Immature natural killer cell (primary cell): ENCODE measurements around the gene GSPT1. TPM values are rescaled to one million over a fixed set of nuclear protein-coding genes. Genes with fewer than 3 reads are reported as not detected.
"Not testable (repeated sequence)": the region's sequence is repeated elsewhere in the genome, so short reads cannot be mapped to it uniquely, and the experiment has no call there.

ENCODE experiments used
- DNase-seq, 3 donors: peaks; one replicate each; pipeline ENCODE4 v3.0.0; 2022; ENCODE audit warnings: mixed read lengths in 1 of 3
- H3K27ac Mint-ChIP-seq, 6 donors: one replicate each; pipeline ENCODE4 v1.8.0; 2020; ENCODE audit warnings: mixed read lengths in 6 of 6, mild to moderate bottlenecking in 5 of 6, inconsistent platforms in 4 of 6, moderate library complexity in 3 of 6
- H3K27me3 Mint-ChIP-seq, 3 donors: one replicate each; pipeline ENCODE4 v1.8.0; 2020 to 2021; ENCODE audit warnings: low read depth in 3 of 3, mild to moderate bottlenecking in 3 of 3, mixed read lengths in 3 of 3, moderate library complexity in 3 of 3, inconsistent platforms in 1 of 3
- H3K36me3 Mint-ChIP-seq, 3 donors: one replicate each; pipeline ENCODE4 v1.8.0; 2020; ENCODE audit warnings: mixed read lengths in 3 of 3, inconsistent platforms in 2 of 3, mild to moderate bottlenecking in 2 of 3
- H3K4me1 Mint-ChIP-seq, 2 donors: one replicate each; pipeline ENCODE4 v1.8.0; 2020; ENCODE audit warnings: inconsistent platforms in 2 of 2, mild to moderate bottlenecking in 2 of 2, mixed read lengths in 2 of 2, moderate library complexity in 1 of 2
- H3K4me3 Mint-ChIP-seq, 5 donors: one replicate each; pipeline ENCODE4 v1.8.0; 2020; ENCODE audit warnings: mild to moderate bottlenecking in 5 of 5, mixed read lengths in 5 of 5, inconsistent platforms in 3 of 5, moderate library complexity in 3 of 5
- H3K9me3 Mint-ChIP-seq, 6 donors: one replicate each; pipeline ENCODE4 v1.8.0; 2020; ENCODE audit warnings: mild to moderate bottlenecking in 6 of 6, mixed read lengths in 6 of 6, inconsistent platforms in 4 of 6, moderate library complexity in 3 of 6
- polyA plus RNA-seq, 3 donors: library from polyadenylated mRNA; unstranded; fragments of 300-500 nt; fragmentation: Illumina TruSeq; gene quantifications; one replicate each; pipeline ENCODE4 v1.2.3, GENCODE V29; 2021

Gene GSPT1
- polyA plus RNA-seq, 3 donors from 2014 or later, result 45.6 to 63.0 (median 58.7) TPM

DNA sequence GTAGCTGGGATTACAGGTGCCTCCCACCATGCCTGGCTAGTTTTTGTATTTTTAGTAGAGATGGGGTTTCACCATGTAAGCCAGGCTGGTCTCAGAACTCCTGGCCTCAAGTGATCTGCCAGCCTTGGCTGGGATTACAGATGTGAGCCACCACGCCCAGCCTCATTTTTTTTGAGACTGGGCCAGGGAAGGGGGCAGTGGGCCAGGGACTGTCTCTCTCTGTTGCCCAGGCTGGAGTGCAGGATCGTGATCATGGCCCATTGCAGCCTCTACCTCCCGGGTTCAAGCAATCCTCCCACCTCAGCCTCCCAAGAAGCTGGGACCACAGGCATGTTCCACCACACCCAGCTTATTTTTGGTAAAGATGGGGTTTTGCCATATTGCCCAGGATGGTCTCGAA, 80.4 kb downstream of the GSPT1 start:
- Mint-ChIP-seq H3K27me3 (peaks cover 0 to 4% (median 2%) of the 10 kb centered on the region in 3 donors), H3K4me3 (no peak overlapping the region), H3K36me3 (peaks cover 6 to 24% (median 15%) of the 10 kb centered on the region in 3 donors), H3K27ac (no peak overlapping the region), H3K9me3 (no peaks in the 10 kb centered on the region), H3K4me1 (no peaks in the 10 kb centered on the region)
- no peak for DNase-seq

DNA sequence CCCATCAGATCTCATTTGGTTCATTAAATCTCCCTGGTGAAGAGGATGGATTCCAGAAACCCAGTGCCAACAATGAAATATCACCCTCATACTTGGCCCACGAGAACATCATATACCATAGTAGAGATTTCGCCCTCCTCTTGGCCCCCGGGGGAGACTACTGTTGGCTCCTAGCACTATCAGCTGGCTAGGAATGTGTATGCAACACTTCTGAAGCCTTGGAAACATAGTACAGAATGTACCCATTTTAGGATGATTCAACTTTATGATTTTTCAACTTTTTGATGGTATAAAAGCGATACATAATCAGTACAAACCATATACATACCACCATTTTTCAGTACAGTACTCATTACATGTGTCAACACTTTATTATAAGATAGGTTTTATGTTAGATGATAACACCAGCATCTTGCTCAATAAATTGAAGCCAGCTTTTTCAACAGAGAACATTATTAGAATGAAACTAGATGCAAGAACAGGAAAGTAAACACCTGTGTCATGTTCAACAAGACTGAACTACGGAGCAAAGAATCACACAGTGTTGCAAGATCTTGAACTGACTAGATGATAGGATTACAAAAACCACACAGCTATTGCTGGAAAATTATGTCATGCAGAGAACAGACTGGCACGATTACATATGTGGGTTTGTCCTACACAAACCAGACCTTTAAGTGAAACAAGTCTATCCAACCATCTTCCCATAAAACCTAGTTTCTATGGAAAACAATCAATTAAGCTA, 81.6 kb downstream of the GSPT1 start:
- Mint-ChIP-seq H3K4me1 (no peaks in the 10 kb centered on the region), H3K9me3 (no peaks in the 10 kb centered on the region), H3K27me3 (peaks cover 0 to 4% (median 2%) of the 10 kb centered on the region in 3 donors), H3K36me3 (peaks cover 0 to 13% (median 8%) of the 10 kb centered on the region in 3 donors), H3K4me3 (no peak overlapping the region), H3K27ac (no peak overlapping the region)
- no peak for DNase-seq

DNA sequence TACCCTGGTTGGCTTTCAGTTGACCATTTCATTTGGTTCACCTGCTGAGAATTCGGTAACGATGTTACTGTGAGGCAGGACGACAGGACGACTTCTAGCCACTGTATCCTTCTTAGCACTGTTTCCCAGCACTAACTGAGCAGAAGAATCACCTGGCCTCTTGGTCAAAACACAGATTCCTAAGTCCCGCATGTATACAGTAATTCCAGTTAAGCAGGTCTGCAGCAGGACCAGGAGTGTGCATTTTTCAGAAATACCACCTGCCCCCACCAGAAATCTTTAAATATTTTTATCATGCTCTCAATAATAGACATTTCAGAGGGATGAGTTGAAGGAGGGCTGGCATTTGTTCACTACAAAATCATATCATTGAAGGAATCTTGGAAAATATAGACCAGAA, 87.1 kb downstream of the GSPT1 start:
- Mint-ChIP-seq H3K27ac (no peak overlapping the region), H3K4me1 (no peaks in the 10 kb centered on the region), H3K36me3 (no peaks in the 10 kb centered on the region), H3K9me3 (no peaks in the 10 kb centered on the region), H3K27me3 (peaks cover 0 to 2% (median 2%) of the 10 kb centered on the region in 3 donors), H3K4me3 (no peak overlapping the region)
- no peak for DNase-seq

DNA sequence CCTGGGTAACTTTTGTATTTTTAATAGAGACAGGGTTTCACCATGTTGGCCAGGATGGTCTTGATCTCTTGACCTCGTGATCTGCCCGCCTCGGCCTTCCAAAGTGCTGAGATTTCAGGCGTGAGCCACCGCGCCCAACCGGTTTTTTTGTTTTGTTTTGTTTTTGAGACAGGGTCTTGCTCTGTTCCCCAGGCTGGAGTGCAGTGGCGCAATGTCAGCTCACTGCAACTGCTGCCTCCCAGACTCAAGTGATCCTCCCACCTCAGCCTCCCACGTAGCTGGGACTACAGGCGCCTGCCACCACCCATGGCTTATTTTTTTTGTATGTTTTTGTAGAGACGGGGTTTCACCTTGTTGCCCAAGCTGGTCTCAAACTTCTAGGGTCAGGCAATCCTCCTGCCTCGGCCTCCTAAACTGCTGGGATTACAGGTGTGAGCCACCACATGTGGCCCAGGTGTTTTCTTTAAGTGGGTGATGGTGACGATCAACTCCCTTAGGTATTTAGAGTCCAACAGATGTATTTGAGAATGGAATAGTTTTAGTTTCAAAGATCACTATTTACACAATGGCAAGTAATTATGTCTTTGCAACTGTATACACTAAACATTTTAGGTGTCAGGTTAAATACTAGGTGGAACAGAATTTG, 90.1 kb downstream of the GSPT1 start:
- not testable (repeated sequence) for H3K9me3 Mint-ChIP-seq, H3K27me3 Mint-ChIP-seq, H3K36me3 Mint-ChIP-seq, DNase-seq, H3K4me1 Mint-ChIP-seq, H3K4me3 Mint-ChIP-seq, H3K27ac Mint-ChIP-seq

DNA sequence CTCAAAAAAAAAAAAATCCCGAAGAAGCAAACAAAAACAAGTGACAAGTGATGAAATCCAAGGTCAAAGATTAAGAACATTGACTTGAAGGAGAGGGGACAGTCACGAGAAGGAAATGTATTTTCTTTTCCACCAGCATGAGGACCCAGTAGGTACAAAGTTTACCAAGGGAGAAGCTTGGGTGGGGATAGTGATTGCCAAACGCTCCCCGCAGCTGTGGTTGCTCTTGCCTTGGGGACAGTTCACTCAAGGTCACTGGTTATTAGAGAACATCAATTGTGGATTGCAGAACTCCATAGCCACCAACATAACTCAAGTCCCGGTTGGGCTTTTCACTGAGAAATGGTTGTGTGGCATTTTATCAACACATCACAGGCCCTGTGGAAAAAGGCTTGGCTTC, 91.4 kb downstream of the GSPT1 start:
- no peak overlapping the region for H3K27ac Mint-ChIP-seq
- H3K27me3 Mint-ChIP-seq, result peaks cover 0 to 2% (median 2%) of the 10 kb centered on the region in 3 donors
- no peaks in the 10 kb centered on the region for H3K9me3 Mint-ChIP-seq
- DNase-seq, result no peak
- H3K4me1 Mint-ChIP-seq, result no peaks in the 10 kb centered on the region
- H3K4me3 Mint-ChIP-seq, result no peak overlapping the region
- H3K36me3 Mint-ChIP-seq, result no peaks in the 10 kb centered on the region

DNA sequence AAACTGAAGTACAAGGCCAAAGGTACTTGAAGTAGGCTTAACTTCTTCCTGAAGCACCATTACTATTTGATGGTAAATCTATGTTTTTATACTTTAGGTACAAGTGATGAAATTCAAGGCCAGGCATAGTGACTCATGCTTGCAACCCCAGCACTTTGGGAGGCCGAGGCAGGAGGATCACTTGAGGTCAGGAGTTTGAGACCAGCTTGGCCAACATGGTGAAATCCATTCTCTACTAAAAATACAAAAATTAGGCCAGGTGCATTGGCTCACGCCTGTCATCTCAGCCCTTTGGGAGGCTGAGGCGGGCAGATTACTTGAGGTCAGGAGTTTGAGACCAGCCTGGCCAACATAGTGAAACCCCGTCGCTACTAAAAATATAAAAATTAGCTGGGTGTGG, 92.1 kb downstream of the GSPT1 start:
- not testable (repeated sequence) for H3K4me3 Mint-ChIP-seq, DNase-seq, H3K27ac Mint-ChIP-seq, H3K27me3 Mint-ChIP-seq, H3K36me3 Mint-ChIP-seq, H3K4me1 Mint-ChIP-seq, H3K9me3 Mint-ChIP-seq

DNA sequence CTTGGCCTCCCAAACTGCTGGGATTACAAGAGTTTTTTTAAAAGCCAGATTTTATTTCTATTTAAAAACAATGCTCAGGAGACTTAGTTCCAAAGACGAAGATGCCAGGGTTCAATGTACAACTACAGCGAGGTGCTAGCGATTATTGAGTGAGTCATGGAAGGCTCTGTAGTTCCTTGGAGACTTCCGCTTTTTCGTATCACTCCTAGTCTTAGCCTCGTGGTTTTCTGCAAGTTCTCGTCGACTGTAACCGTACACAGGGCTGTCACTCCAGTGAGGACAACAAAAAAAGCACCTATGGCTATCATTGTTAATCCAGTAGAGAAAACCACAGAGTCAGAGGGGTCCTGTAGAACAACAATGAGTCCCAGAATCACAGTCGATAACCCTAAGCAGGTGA, 96.0 kb downstream of the GSPT1 start:
- H3K27ac Mint-ChIP-seq, result no peak overlapping the region
- H3K9me3 Mint-ChIP-seq, result no peaks in the 10 kb centered on the region
- peaks cover 0 to 2% (median 0%) of the 10 kb centered on the region in 3 donors for H3K27me3 Mint-ChIP-seq
- no peak for DNase-seq
- H3K4me3 Mint-ChIP-seq, result no peak overlapping the region
- H3K36me3 Mint-ChIP-seq, result no peaks in the 10 kb centered on the region
- no peaks in the 10 kb centered on the region for H3K4me1 Mint-ChIP-seq

DNA sequence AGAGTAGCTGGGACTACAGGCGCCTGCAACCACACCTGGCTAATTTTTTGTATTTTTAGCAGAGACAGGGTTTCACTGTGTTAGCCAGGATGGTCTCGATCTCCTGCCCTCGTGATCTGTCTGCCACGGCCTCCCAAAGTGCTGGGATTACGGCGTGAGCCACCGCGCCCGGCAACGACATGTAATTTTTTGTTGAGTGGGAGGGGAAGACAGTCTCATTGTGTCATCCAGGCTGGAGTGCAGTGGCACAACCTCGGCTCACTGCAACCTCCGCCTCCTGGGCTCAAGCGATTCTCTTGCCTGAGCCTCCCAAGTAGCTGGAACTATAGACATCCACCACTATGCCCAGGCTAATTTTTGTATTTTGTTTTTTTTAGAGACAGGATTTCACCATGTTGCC, 96.8 kb downstream of the GSPT1 start:
- not testable (repeated sequence) for H3K4me1 Mint-ChIP-seq, H3K4me3 Mint-ChIP-seq, H3K9me3 Mint-ChIP-seq, H3K27me3 Mint-ChIP-seq, DNase-seq, H3K27ac Mint-ChIP-seq, H3K36me3 Mint-ChIP-seq

Other genes with a start within 250 kb of the GSPT1 start
- 10 to 100 TPM in 1 of 3 donors, 1 to 10 TPM in 2; 2.4 to 11.1 (median 4.9) TPM for gene SNN, start 247.5 kb downstream of the GSPT1 start, polyA plus RNA-seq
- 10 to 100 TPM; 35.6 to 57.2 (median 46.9) TPM for gene TXNDC11, start 173.1 kb downstream of the GSPT1 start, polyA plus RNA-seq
- 10 to 100 TPM; 20.3 to 34.2 (median 29.2) TPM for gene ZC3H7A, start 118.7 kb downstream of the GSPT1 start, polyA plus RNA-seq
- 100 to 1,000 TPM in 2 of 3 donors, 10 to 100 TPM in 1; 37.4 to 206 (median 161) TPM for gene RSL1D1, start 64.4 kb downstream of the GSPT1 start, polyA plus RNA-seq
- gene NPIPB2, start 26.1 kb upstream of the GSPT1 start, polyA plus RNA-seq, result 1 to 10 TPM in 1 of 3 donors, not detected in 2; 1.9 TPM
- not detected for gene TNFRSF17, start 49.3 kb upstream of the GSPT1 start, polyA plus RNA-seq
- gene SNX29, start 60.8 kb upstream of the GSPT1 start, polyA plus RNA-seq, result 10 to 100 TPM in 1 of 3 donors, 1 to 10 TPM in 2; 2.4 to 22.8 (median 6.7) TPM